K562 (cell line): ENCODE results near the gene DCPS. TPM values are rescaled to one million over a fixed set of nuclear protein-coding genes. Genes with fewer than 3 reads are reported as not detected.

Source experiments
- ATF7 ChIP-seq: fragments of 450-650 bp; IDR thresholded peaks from 2 replicates; pipeline ENCODE4 v1.7.1; 2014; ENCODE audit warnings: mild to moderate bottlenecking, moderate library complexity
- CBX2 ChIP-seq: fragments of 200-600 bp; sonication (generic); IDR thresholded peaks from one replicate; pipeline ENCODE4 v1.6.1; 2012; ENCODE audit warnings: mild to moderate bottlenecking, low read length, inconsistent platforms; ENCODE audit not compliant: insufficient read depth, poor library complexity, severe bottlenecking
- DPF2 ChIP-seq: fragments of 450-650 bp; IDR thresholded peaks from 2 replicates; pipeline ENCODE4 v1.6.1; 2016
- ESRRB ChIP-seq: fragments of 250-450 bp; sonication (Bioruptor Pico); IDR thresholded peaks from 2 replicates; pipeline ENCODE4 v1.5.0; 2020; ENCODE audit warnings: mild to moderate bottlenecking, moderate library complexity, borderline replicate concordance
- FOXP4 ChIP-seq: sonication (generic); formaldehyde crosslinking; IDR thresholded peaks from 2 replicates; pipeline ENCODE4 v1.8.0; 2022; ENCODE audit warnings: mild to moderate bottlenecking, missing genetic modification reagents, borderline replicate concordance
- HNRNPK ChIP-seq: fragments of 200-400 bp; formaldehyde crosslinking; IDR thresholded peaks from one replicate; pipeline ENCODE4 v1.6.1; 2018; ENCODE audit warnings: mild to moderate bottlenecking, low read depth, low read length; ENCODE audit not compliant: poor library complexity, severe bottlenecking
- MTA2 ChIP-seq: fragments of 450-650 bp; IDR thresholded peaks from 2 replicates; pipeline ENCODE4 v1.6.1; 2016; ENCODE audit warnings: low read depth
- POLR3G ChIP-seq: IDR thresholded peaks from 2 replicates; pipeline ENCODE4 v1.6.1; 2011; ENCODE audit not compliant: insufficient read length, insufficient replicate concordance; ENCODE audit errors: extremely low read depth
- SOX6 ChIP-seq: fragments of 450-650 bp; IDR thresholded peaks from 2 replicates; pipeline ENCODE4 v1.6.1; 2014; ENCODE audit warnings: mild to moderate bottlenecking
- SREBF2 ChIP-seq: sonication (generic); formaldehyde crosslinking; IDR thresholded peaks from 2 replicates; pipeline ENCODE4 v1.4.0; 2020; ENCODE audit warnings: mild to moderate bottlenecking, missing genetic modification reagents
- STAT5A ChIP-seq: IDR thresholded peaks from 2 replicates; pipeline ENCODE4 v1.6.1; 2012; ENCODE audit warnings: low read length, inconsistent platforms, borderline replicate concordance
- TBP ChIP-seq: optimal IDR thresholded peaks from 2 replicates; pipeline ENCODE3; 2011; ENCODE audit warnings: low read depth, low read length, improper control_type of control experiment
- ZNF12 ChIP-seq: sonication (generic); formaldehyde crosslinking; IDR thresholded peaks from 2 replicates; pipeline ENCODE4 v1.4.0; 2020; ENCODE audit warnings: mild to moderate bottlenecking, missing genetic modification reagents
- ZNF124 ChIP-seq: sonication (generic); formaldehyde crosslinking; IDR thresholded peaks from 2 replicates; pipeline ENCODE4 v1.8.1; 2022; ENCODE audit warnings: missing genetic modification reagents
- ZNF133 ChIP-seq: fragments of 250-450 bp; sonication (Bioruptor Pico); IDR thresholded peaks from 2 replicates; pipeline ENCODE4 v1.4.0; 2020; ENCODE audit warnings: mild to moderate bottlenecking
- ZNF695 ChIP-seq: fragments of 450-650 bp; formaldehyde crosslinking; IDR thresholded peaks from 2 replicates; pipeline ENCODE4 v1.4.0; 2020; ENCODE audit warnings: mild to moderate bottlenecking, moderate library complexity
- ZNF699 ChIP-seq: fragments of 250-450 bp; sonication (Bioruptor Pico); IDR thresholded peaks from 2 replicates; pipeline ENCODE4 v1.8.0; 2021; ENCODE audit warnings: mild to moderate bottlenecking, moderate library complexity; ENCODE audit not compliant: insufficient replicate concordance
- ZNF740 ChIP-seq, 3 experiments: fragments of 200-800 bp in 1 of 3; sonication (Bioruptor generic) in 1 of 3; sonication (generic) in 1 of 3; formaldehyde crosslinking in 1 of 3; IDR thresholded peaks; 2 replicates each; pipeline versions ENCODE4 v1.6.1 to v1.8.0; 2016 to 2022; ENCODE audit warnings: mild to moderate bottlenecking in 2 of 3, missing compliant biosample characterization in 2 of 3, missing genetic modification characterization in 2 of 3, missing genetic modification reagents in 1 of 3
- polyA plus RNA-seq, 8 experiments: library from polyadenylated mRNA; depleted of rRNA in 4 of 8; stranded (reverse) in 5 of 8; unstranded in 3 of 8; fragments of >200 nt; fragmentation: Nextera tagmentation in 2 of 8; fragmentation: Illumina TruSeq in 1 of 8; extraction: Ambion mirVana in 2 of 8; extraction: Trizol in 1 of 8; gene quantifications; 2 replicates each; pipeline versions ENCODE4 v1.2.1 to v1.2.3, GENCODE V29; 2011 to 2014; ENCODE audit warnings: inconsistent platforms in 1 of 8, missing spikeins in 1 of 8
- total RNA-seq, 7 experiments: library from RNA; depleted of rRNA in 6 of 7; stranded (reverse); fragments of >200 nt in 6 of 7; fragmentation: Illumina TruSeq in 2 of 7; extraction: Trizol in 2 of 7; gene quantifications; 2 replicates each; pipeline versions ENCODE4 v1.2.1 to v1.2.3, GENCODE V29; 2011 to 2021; ENCODE audit warnings: low replicate concordance in 1 of 7
- TF ChIP-seq, protein P1 (sequence below): fragments of 450-650 bp; formaldehyde crosslinking; conservative IDR thresholded peaks from 2 replicates; pipeline ENCODE4 v1.4.0; 2022; ENCODE audit warnings: mild to moderate bottlenecking, missing genetic modification characterization
- TF ChIP-seq, protein P2 (sequence below): IDR thresholded peaks from 2 replicates; pipeline ENCODE4 v1.6.1; 2011; ENCODE audit warnings: borderline replicate concordance, low read depth, mild to moderate bottlenecking, moderate library complexity, low read length; ENCODE audit not compliant: insufficient read depth, poor library complexity, severe bottlenecking
- TF ChIP-seq, protein P3 (sequence below): fragments of 450-650 bp; formaldehyde crosslinking; IDR thresholded peaks from 2 replicates; pipeline ENCODE4 v1.4.0; 2022; ENCODE audit warnings: missing genetic modification characterization

Gene DCPS
- total and polyA plus RNA-seq, 9 of the 15 experiments (the other 6 are each of a cell fraction or from before 2014, with no cell fraction given), result 8.7 to 38.1 (median 17.9) TPM

GRCh38 chr11:126355324-126355925 is 51.6 kb downstream of the DCPS start, which contains the start of gene ST3GAL4 (continued):
- TF ChIP-seq FOXP4 (CRISPR knock-in tag) (no peak), HNRNPK (no peak), POLR3G (no peak), MTA2 (no peak), DPF2 (no peak), CBX2 (no peak), ZNF12 (CRISPR knock-in tag) (no peak), ZNF740 (CRISPR knock-in tag; IDR thresholded peaks at IDR 0.05) (no peak), ZNF740 (tag; IDR thresholded peaks at IDR 0.05) (no peak), SREBF2 (CRISPR knock-in tag) (no peak), SOX6 (no peak), ESRRB (CRISPR knock-in tag) (no peak), ZNF133 (no peak), ZNF124 (no peak), TBP (peak; percentile 35), ZNF699 (CRISPR knock-in tag) (no peak), STAT5A (no peak), ATF7 (no peak), ZNF695 (CRISPR knock-in tag) (no peak)
- TF ChIP-seq, protein P1, sequence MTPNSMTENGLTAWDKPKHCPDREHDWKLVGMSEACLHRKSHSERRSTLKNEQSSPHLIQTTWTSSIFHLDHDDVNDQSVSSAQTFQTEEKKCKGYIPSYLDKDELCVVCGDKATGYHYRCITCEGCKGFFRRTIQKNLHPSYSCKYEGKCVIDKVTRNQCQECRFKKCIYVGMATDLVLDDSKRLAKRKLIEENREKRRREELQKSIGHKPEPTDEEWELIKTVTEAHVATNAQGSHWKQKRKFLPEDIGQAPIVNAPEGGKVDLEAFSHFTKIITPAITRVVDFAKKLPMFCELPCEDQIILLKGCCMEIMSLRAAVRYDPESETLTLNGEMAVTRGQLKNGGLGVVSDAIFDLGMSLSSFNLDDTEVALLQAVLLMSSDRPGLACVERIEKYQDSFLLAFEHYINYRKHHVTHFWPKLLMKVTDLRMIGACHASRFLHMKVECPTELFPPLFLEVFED (CRISPR knock-in tag), result no peak
- TF ChIP-seq, protein P2, sequence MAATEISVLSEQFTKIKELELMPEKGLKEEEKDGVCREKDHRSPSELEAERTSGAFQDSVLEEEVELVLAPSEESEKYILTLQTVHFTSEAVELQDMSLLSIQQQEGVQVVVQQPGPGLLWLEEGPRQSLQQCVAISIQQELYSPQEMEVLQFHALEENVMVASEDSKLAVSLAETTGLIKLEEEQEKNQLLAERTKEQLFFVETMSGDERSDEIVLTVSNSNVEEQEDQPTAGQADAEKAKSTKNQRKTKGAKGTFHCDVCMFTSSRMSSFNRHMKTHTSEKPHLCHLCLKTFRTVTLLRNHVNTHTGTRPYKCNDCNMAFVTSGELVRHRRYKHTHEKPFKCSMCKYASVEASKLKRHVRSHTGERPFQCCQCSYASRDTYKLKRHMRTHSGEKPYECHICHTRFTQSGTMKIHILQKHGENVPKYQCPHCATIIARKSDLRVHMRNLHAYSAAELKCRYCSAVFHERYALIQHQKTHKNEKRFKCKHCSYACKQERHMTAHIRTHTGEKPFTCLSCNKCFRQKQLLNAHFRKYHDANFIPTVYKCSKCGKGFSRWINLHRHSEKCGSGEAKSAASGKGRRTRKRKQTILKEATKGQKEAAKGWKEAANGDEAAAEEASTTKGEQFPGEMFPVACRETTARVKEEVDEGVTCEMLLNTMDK, result peak; percentile 52
- TF ChIP-seq, protein P3, sequence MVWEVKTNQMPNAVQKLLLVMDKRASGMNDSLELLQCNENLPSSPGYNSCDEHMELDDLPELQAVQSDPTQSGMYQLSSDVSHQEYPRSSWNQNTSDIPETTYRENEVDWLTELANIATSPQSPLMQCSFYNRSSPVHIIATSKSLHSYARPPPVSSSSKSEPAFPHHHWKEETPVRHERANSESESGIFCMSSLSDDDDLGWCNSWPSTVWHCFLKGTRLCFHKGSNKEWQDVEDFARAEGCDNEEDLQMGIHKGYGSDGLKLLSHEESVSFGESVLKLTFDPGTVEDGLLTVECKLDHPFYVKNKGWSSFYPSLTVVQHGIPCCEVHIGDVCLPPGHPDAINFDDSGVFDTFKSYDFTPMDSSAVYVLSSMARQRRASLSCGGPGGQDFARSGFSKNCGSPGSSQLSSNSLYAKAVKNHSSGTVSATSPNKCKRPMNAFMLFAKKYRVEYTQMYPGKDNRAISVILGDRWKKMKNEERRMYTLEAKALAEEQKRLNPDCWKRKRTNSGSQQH (CRISPR knock-in tag), result no peak
